Esophagus muscularis mucosa (tissue), 4 donors: Measurements from ENCODE around the gene DNAH14. TPM values are rescaled to one million over a fixed set of nuclear protein-coding genes. Genes with fewer than 3 reads are reported as not detected.

Experiments
- DNase-seq: peaks from one replicate; pipeline ENCODE4 v3.0.0-alpha.2; 2017; ENCODE audit errors: extremely low spot score
- H3K27ac ChIP-seq, 4 donors: fragments of 200-600 bp; sonication (generic); replicated peaks in 1 of 4; 1 replicate in 3 of 4; 2 replicates in 1 of 4; pipeline ENCODE4 v1.5.1; 2016 to 2019; ENCODE audit warnings: mild to moderate bottlenecking in 1 of 4
- H3K27me3 ChIP-seq, 4 donors: fragments of 200-600 bp; sonication (generic); one replicate each; pipeline versions ENCODE4 v1.5.1 to v1.6.0; 2016 to 2019
- H3K36me3 ChIP-seq, 4 donors: fragments of 200-600 bp; sonication (generic); one replicate each; pipeline ENCODE4 v1.5.1; 2016 to 2019
- H3K4me1 ChIP-seq, 4 donors: fragments of 200-600 bp; sonication (generic); one replicate each; pipeline ENCODE4 v1.5.1; 2016 to 2019
- H3K4me3 ChIP-seq, 4 donors: fragments of 200-600 bp; sonication (generic); 1 replicate in 2 of 4; 2 replicates in 2 of 4; pipeline ENCODE4 v1.5.1; 2016 to 2019; ENCODE audit warnings: mild to moderate bottlenecking in 4 of 4, moderate library complexity in 1 of 4
- H3K9me3 ChIP-seq, 4 donors: fragments of 200-600 bp; sonication (generic); 1 replicate in 3 of 4; 2 replicates in 1 of 4; pipeline ENCODE4 v1.5.1; 2016 to 2019
- CTCF ChIP-seq, 3 experiments: fragments of 200-600 bp in 2 of 3; fragments of 450-650 bp in 1 of 3; sonication (generic) in 2 of 3; IDR thresholded peaks; one replicate each; pipeline ENCODE4 v1.5.1; 2017 to 2019; ENCODE audit warnings: antibody characterized with exemption in 3 of 3, mild to moderate bottlenecking in 2 of 3, moderate library complexity in 1 of 3
- EP300 ChIP-seq: sonication (generic); formaldehyde crosslinking; IDR thresholded peaks from one replicate; pipeline ENCODE4 v1.6.1; 2017; ENCODE audit warnings: antibody characterized with exemption
- POLR2A ChIP-seq: fragments of 450-650 bp; IDR thresholded peaks from one replicate; pipeline ENCODE4 v1.6.1; 2017; ENCODE audit warnings: antibody characterized with exemption, moderate library complexity, mild to moderate bottlenecking, low read depth
- POLR2AphosphoS5 ChIP-seq, 2 donors: sonication (generic); formaldehyde crosslinking; IDR thresholded peaks; one replicate each; pipeline ENCODE4 v1.6.1; 2017; ENCODE audit warnings: antibody characterized with exemption in 2 of 2
- WGBS: methylation state at CpG from one replicate; pipeline ENCODE4 v1.1.5; 2018; 5-methylcytosine and 5-hydroxymethylcytosine counted together
- intact Hi-C: fragments of 100-400 bp; cut with DNase I; formaldehyde crosslinking; loops from one replicate; pipeline ENCODE4 v1.15.1; 2023
- total RNA-seq, 4 donors: library from RNA; depleted of rRNA; stranded (reverse); fragments of >200 nt; gene quantifications; one replicate each; pipeline versions ENCODE4 v1.1.0 to v1.2.1, GENCODE V29; 2016

DNAH14 gene
- total RNA-seq, 4 donors from 2014 or later: 8.9 to 16.6 (median 15.6) TPM

GRCh38 chr1:225434046-225434445 lies 504.6 kb downstream of the DNAH14 start:
- H3K27ac ChIP-seq: no peak overlapping the region
- no peaks in the 10 kb centered on the region for H3K9me3 ChIP-seq
- peaks cover 0 to 17% (median 15%) of the 10 kb centered on the region in 4 donors for H3K4me1 ChIP-seq
- WGBS: 83% methylated on average over 5 of the region's 5 CpGs
- TF ChIP-seq POLR2A (no peak), CTCF (IDR thresholded peaks at IDR 0.05) (no peak)
- H3K27me3 ChIP-seq: no peaks in the 10 kb centered on the region
- no peak for DNase-seq
- intact Hi-C loops: no loop called here
- H3K4me3 ChIP-seq: no peak overlapping the region
- H3K36me3 ChIP-seq: no peaks in the 10 kb centered on the region

- Histone ChIP-seq H3K9me3 (no peaks in the 10 kb centered on the region), H3K4me3 (no peak overlapping the region), H3K36me3 (no peaks in the 10 kb centered on the region), H3K27me3 (no peaks in the 10 kb centered on the region), H3K27ac (no peak overlapping the region), H3K4me1 (peaks cover 0 to 15% (median 12%) of the 10 kb centered on the region in 4 donors)
- TF ChIP-seq POLR2A: no peak
- TF ChIP-seq POLR2AphosphoS5 (IDR thresholded peaks at IDR 0.05): no peak
- TF ChIP-seq CTCF (IDR thresholded peaks at IDR 0.05): no peak
- TF ChIP-seq EP300: no peak
- DNase-seq: no peak
- intact Hi-C loops: no loop called here
- 78% methylated on average over 6 of the region's 6 CpGs for WGBS
These were observed 505.6 kb downstream of the DNAH14 start for GRCh38 chr1:225435076-225435475.

- Histone ChIP-seq H3K4me3 (no peak overlapping the region), H3K27me3 (no peaks in the 10 kb centered on the region), H3K9me3 (no peaks in the 10 kb centered on the region), H3K36me3 (no peaks in the 10 kb centered on the region), H3K27ac (no peak overlapping the region), H3K4me1 (peaks cover 0 to 17% (median 14%) of the 10 kb centered on the region in 4 donors)
- intact Hi-C loops: no loop called here
- TF ChIP-seq EP300 (no peak), CTCF (IDR thresholded peaks at IDR 0.05) (no peak), POLR2A (no peak), POLR2AphosphoS5 (IDR thresholded peaks at IDR 0.05) (no peak)
- 78% methylated on average over 1 of the region's 1 CpG for WGBS
- DNase-seq: no peak
These were observed 506.0 kb downstream of the DNAH14 start for GRCh38 chr1:225435487-225435886.

GRCh38 chr1:225435957-225436392 lies 506.5 kb downstream of the DNAH14 start:
- 87% methylated on average over 6 of the region's 6 CpGs for WGBS
- H3K4me1 ChIP-seq: peaks cover 0 to 22% (median 17%) of the 10 kb centered on the region in 4 donors
- no peaks in the 10 kb centered on the region for H3K36me3 ChIP-seq
- H3K9me3 ChIP-seq: no peaks in the 10 kb centered on the region
- H3K4me3 ChIP-seq: no peak overlapping the region
- TF ChIP-seq POLR2A: no peak
- TF ChIP-seq CTCF (IDR thresholded peaks at IDR 0.05): no peak
- no peak for TF ChIP-seq EP300
- no peak for TF ChIP-seq POLR2AphosphoS5 (IDR thresholded peaks at IDR 0.05)
- intact Hi-C loops: no loop called here
- H3K27me3 ChIP-seq: no peaks in the 10 kb centered on the region
- no peak overlapping the region for H3K27ac ChIP-seq
- DNase-seq: no peak

- Histone ChIP-seq H3K4me1 (peaks cover under 1 to 41% (median 28%) of the 10 kb centered on the region in 4 donors), H3K4me3 (no peak overlapping the region), H3K27me3 (no peaks in the 10 kb centered on the region), H3K9me3 (no peaks in the 10 kb centered on the region), H3K27ac (peak overlapping the region; percentile 44 to 71 (median 62)), H3K36me3 (no peaks in the 10 kb centered on the region)
- TF ChIP-seq POLR2A (no peak), EP300 (no peak), CTCF (IDR thresholded peaks at IDR 0.05) (peak; percentile 41 to 56 (median 50)), POLR2AphosphoS5 (IDR thresholded peaks at IDR 0.05) (peak in 1 of 2 donors; percentile 32)
- no peak for DNase-seq
- intact Hi-C loops: no loop called here
- 74% methylated on average over 5 of the region's 5 CpGs for WGBS
These were observed 508.4 kb downstream of the DNAH14 start for GRCh38 chr1:225437710-225438437.
